ENCODE measurements around the gene ATXN7L3.

Gene ATXN7L3

DNA sequence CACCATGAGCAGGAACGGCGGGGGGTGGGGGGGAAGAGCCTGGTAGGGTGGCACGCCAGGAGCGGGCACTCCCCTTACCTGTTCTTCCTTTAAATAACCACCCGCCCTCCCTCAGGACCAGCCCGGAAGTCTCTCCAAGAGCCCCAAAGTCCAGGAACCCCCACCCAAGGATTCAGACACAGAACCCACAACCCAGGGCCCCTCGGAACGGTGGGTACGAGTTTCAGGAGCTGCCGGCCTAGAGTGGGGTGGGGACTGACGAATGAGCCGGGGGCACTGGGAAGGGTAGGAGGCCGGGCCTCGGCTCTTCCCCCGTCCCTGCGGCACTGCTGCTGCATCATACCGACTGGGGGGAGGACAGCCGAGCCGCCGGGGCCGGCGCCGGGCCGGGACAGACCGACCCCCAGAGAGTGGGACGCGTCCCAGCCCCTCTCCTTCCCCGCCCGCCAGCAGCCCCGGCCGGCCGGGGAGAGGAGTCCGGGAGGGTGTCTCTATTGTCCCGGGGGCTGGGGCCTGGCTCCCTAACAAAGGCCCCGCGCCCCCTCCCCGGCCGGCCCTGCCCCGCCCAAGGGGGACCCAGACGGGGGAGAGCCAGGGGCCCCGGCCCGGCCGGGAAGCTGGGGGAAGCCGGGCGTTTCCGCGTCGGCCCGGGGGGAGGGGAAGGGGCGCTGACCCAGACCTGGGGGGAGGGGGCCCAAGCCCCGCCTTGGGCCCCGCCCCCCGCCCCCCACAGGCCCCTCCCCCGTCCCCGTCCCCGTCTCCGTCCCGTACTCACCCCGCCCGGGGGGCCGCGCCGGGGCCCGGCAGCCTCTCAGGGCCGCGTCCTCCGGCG lies 747 bp downstream of the ATXN7L3 start:
- DNase-seq, result peak; percentile 43 to 57 (median 52)

DNA sequence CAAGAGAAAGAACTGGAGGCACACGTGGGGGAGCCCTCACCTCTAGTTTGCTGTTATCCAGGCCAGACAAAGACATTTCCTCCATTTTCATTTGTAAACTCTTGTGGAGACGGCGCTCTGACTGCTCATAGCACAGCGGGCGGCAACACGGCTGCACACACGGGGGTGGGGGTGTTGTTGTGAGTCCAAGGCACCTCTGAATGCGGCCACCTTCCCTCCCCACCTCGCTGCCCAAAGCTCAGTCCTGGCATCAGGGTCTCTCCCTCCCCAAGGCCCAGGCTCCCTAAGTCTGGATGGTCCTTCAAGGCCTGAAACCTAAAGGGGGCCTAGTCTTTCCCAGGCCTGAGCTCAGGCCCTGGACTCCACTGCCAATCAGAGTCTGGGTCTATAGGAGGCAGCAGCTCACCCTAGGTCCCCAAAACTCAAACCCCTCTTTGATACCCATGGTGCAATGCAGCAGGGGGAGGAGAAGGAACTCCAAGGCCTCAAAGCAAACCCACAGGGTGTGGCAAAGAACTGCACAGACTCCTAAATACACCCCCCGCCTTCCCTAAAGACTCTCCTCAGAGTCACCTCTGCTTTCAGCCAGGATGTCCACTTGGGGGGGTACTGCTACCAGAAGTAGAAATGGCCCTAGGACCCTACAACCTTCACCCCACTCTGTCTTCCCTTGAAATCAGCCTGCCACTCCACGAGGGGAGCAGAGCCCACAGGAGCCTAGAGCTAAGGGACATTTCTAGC lies 1.5 kb downstream of the ATXN7L3 start:
- no peak for DNase-seq

DNA sequence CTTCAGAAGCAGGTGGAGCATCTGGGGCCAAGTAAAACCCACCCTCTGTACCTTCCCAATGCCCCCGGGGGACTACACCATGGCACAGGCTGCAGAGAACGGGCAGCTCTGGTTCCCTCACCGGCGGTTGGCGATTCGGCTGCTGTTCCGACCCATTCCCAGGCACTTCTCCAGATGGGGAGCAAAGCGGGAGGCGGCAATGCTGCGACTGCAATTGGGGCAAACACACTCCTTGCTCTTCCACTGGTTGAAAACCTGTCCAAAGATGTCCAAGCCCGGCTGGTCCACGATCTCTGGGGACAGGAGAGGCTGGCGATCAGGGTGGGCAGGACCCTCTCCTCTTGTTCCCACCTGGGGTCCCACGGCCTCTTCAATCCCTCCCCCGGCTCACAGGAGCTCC lies 2.6 kb downstream of the ATXN7L3 start:
- no peak for DNase-seq

DNA sequence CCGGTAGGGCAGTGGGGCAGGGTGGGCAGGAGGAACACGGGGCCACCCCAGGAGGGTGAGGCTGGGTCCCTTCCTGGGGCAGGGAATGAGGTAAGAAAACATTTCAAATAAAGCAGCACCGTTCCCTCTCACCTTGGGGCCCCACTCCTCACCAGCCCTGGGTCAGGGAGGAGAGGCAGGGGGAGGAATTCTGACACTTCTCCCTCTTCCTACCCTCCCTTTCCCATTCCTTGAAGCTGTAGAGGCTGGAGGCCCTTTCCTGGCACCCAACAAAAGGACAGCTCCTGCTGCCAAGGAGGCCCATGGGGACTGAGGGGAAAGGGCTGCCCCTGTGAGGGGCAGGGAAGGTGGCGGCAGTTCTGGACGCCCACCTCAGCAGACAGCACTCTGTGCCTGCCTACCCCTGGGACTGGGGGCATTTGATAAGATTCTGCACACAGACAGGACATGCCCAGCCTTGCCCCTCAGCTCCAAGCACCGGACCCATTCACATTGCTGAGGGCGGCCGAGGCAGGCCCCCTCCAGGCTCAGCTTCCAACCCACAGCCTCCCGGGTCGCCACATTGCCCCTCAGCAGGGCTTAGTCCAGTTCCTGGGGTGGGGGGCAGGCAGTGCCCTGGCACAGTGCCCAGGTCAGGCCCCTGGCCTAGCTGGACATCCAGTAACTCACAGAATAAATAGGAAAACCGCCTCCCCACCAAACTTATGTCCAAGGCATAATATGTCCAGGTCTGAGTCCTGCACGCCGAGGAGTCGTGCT lies 6.2 kb downstream of the ATXN7L3 start:
- no peak for DNase-seq

DNA sequence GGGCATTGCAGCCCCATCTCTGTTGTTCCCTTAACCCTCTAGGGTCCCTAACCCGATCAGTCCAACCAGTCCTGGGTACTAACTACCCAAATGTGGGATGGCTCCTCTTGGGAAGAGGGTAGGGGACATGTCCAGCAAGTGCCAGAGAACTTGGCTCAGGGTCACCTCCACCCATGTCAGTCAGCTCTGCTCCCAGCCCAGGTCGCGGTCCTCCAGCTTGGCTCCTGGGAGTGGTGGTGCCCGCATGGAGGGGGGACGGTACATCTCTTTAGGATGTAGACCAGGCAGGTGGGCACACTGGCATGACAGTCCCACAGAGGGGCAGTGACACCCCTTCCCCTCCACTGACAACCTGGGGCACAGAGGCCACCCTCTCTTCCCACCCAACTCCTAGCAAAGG lies 6.9 kb downstream of the ATXN7L3 start:
- DNase-seq, result no peak

DNA sequence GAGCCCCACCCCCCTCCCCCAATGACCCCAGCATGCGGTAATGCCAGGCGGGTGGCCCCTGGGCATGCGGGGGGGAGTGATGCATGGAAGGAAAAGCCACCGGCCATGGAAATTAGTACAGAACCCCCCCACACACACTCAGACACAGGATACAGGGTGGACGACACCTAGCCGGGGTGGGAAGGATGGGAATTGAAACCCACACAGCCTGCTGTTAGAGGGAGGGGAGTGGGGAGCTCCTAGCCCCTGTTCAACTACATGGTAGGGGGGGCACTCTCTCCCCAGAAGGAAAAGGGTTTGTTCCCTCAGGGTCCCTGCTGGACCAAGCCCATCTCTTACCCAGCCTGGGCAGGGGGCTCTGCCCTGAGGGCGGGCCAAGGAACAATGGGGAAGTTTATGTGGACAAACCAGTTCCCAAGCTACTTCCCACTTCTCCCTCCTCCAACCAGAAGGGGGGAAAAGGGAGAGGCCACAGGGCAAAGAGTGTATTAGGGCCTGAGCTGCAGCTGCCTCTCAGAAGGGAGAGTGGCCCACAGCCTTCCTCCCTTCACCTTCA lies 7.7 kb downstream of the ATXN7L3 start:
- no peak for DNase-seq

DNA sequence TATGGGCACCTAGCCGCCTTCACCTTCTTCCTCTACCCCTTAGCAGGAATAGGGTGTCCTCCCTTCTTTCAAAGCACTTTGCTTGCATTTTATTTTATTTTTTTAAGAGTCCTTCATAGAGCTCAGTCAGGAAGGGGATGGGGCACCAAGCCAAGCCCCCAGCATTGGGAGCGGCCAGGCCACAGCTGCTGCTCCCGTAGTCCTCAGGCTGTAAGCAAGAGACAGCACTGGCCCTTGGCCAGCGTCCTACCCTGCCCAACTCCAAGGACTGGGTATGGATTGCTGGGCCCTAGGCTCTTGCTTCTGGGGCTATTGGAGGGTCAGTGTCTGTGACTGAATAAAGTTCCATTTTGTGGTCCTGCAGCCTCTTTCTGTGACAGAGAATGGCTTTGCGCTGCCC lies 8.3 kb downstream of the ATXN7L3 start:
- no peak for DNase-seq

DNA sequence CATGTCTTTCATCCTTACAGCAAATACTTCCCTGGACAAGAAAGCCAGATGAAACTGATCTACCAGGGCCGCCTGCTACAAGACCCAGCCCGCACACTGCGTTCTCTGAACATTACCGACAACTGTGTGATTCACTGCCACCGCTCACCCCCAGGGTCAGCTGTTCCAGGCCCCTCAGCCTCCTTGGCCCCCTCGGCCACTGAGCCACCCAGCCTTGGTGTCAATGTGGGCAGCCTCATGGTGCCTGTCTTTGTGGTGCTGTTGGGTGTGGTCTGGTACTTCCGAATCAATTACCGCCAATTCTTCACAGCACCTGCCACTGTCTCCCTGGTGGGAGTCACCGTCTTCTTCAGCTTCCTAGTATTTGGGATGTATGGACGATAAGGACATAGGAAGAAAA lies 9.2 kb downstream of the ATXN7L3 start:
- no peak for DNase-seq

DNA sequence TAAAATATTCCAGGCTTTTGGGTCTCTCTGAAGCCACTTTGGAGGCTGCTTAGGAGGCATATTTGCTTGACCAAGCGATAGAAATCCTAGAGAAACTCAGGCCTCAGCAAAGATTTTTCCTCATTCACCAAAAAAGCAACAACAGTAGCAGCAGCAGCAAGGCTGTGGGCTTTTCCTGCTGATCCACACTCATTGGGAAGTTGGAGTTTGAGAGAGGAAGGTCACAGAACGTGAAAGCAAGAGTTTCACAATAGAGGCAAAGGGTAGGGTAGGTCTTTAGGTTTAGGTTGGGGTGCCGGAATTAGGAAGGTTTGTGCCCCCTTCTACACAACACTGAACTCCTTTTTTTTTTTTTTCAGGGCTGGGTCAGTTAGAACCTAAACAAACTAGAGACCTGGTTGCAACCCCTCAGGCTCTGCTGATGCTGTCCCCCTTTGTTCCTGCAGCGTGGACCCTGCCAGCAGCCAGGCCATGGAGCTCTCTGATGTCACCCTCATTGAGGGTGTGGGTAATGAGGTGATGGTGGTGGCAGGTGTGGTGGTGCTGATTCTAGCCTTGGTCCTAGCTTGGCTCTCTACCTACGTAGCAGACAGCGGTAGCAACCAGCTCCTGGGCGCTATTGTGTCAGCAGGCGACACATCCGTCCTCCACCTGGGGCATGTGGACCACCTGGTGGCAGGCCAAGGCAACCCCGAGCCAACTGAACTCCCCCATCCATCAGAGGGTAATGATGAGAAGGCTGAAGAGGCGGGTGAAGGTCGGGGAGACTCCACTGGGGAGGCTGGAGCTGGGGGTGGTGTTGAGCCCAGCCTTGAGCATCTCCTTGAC lies 10.9 kb downstream of the ATXN7L3 start:
- DNase-seq, result no peak

DNA sequence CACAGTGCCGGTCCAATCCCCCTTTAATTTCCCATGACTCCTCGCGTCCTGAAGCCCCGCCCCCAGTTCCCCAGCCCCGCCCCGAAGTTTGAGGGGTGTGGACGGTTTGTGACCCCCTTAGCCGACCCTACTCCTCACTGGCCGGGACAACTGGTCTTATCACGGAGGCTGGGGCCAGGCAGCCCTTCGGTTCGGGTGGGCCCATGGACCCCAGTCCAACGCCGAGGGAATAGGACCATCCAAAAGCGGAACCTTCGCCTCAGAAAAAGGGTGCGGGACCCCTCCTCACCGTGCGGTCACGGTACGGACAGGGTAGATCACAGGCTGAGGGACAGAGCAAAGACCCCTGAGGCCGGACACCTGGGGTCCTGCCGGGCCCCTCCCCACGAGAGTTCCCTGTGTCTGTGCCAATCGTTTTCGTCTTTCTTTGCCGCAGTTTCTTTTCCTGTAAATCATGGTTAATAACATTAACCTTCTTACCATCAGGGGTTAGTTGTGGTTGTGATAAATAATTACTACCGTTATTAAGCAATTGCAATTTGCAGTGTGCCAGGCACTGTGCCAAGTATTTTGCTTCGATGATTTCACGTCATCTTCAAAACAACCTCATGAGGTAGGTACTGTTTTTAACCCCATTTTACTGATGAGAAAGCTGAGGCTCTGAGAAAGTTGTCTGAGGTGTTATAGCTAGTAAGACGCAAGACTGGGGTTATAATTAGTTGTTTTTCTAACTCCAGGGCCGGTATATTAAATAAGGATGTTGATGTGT lies 12.4 kb downstream of the ATXN7L3 start:
- peak; percentile 65 to 90 (median 80) for DNase-seq

DNA sequence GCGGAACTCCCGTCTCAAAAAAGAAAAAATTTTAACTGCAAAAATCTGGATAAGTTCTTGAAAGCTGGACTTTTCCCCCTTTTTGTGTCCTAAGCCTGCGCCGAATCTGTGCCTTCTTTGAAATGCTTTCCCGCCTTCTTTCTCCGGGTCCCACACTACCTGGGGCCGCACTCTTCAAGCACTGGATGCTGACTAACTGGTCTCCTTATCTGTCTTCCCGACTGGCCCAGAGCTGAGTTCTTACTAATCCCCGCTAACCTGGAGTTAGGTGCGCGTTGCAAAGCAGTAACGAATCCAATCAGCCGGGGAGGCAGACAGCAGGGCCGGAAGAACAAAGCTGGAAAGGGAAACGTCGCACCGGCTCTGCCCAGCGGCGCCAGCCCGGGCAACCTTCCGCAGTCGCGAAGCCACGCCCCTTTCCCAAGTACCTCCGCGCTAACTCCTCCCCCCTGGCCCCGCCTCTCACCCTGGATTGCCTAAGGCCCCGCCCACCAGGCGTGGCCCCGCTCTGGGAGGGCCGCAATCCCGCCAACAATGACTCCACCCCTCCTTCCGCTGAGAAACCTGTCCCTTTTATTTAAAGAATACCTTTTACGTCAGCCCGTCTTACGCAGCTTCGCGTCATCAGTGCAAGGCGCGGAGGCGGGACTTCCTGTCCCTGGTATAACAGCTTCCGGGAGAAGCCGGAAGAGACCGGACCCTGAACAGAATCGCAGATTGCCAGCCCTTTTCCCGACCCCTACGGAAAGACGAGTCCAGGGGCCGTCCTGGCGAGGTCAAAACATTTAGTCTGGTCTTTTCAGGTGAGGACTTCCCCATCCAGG lies 13.2 kb downstream of the ATXN7L3 start, which contains the start of gene TMUB2:
Gene TMUB2, plus strand, starts transcription at position 666 of the 824 bp plus-strand sequence. CDS start 737 bp downstream, outside the sequence.
- DNase-seq, result peak; percentile 96 to 99 (median 98)

DNA sequence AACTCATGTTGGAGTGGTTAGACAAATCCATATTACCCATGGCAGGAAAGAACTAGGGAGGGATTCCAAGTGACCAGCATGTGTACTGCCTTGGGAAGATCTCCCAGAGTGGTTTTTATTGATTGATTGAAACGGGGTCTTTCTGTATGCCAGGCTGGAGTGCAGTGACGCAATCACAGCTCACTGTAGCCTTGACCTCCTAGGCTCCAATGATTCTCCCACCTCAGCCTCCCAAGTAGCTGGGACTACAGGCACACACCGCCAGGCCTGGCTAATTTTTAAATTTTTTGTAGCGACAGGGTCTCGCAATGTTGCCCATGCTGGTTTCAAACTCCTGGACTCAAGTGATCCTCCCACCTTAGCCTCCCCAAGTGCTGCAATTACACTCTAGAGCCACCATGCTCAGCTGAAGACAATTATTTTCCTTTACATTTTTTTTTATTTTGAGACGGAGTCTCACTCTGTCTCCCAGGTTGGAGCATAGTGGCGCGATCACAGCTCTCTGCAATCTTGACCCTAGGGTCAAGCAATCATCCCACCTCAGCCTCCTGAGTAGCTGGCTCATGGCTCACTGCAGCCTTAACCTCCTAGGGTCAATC lies 15.4 kb downstream of the ATXN7L3 start:
- no peak for DNase-seq

DNA sequence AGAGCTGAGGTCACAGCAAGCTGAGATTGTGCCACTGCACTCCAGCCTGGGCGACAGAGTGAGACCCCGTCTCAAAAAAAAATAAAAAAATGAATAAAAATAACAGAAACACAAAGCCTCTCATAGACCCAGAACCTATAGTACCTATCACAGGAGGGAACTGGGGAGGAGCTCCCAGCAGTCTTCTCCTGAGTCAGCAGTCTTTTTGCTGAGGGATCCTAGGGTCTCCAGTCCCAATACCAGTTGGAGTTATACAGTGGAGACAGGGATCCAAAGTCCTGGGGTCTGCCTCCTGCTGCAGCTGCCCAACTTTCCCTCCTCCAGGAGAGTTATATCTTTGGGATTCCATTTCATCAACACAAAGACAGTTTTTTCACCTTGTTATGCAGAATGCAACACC lies 16.7 kb downstream of the ATXN7L3 start:
- no peak for DNase-seq

DNA sequence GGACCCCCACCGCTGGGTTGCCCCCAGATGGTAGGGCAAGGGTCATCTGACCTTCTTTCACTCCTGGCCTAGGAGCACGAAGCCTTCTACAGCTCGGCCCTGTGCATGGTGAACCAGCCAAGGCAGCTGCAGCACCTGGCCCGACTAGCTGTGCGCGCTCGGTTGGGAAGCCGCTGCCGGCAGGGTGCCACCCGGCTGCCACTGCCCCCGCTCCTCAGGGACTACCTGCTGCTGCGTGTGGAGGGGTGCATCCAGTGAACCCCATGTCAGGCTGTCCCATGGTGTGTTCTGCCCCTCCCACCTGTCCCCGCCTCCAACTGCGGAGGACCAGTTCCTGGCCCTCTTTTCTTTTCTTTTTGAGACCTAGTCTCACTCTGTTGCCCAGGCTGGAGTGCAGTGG lies 21.6 kb downstream of the ATXN7L3 start:
- DNase-seq, result no peak

DNA sequence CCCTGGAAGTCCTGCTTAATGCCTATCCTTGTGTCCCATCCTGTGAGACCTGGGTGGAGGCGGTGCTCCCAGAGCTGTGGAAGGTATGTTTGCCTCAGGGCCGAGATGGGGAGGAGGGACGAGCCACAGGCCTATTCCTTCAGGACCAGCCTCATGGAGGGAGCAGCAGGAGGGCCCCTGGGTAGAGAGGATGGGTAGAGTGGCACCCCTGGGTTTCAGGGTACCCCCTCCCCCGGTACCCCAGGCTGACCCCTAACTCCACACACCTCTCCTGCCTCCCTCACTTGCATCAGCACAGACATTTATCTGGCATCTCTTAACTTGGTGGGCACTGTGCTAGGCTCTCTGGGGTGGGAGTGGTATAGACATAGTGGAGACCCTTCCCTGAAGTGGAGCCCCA lies 22.0 kb downstream of the ATXN7L3 start:
- DNase-seq, result no peak

DNA sequence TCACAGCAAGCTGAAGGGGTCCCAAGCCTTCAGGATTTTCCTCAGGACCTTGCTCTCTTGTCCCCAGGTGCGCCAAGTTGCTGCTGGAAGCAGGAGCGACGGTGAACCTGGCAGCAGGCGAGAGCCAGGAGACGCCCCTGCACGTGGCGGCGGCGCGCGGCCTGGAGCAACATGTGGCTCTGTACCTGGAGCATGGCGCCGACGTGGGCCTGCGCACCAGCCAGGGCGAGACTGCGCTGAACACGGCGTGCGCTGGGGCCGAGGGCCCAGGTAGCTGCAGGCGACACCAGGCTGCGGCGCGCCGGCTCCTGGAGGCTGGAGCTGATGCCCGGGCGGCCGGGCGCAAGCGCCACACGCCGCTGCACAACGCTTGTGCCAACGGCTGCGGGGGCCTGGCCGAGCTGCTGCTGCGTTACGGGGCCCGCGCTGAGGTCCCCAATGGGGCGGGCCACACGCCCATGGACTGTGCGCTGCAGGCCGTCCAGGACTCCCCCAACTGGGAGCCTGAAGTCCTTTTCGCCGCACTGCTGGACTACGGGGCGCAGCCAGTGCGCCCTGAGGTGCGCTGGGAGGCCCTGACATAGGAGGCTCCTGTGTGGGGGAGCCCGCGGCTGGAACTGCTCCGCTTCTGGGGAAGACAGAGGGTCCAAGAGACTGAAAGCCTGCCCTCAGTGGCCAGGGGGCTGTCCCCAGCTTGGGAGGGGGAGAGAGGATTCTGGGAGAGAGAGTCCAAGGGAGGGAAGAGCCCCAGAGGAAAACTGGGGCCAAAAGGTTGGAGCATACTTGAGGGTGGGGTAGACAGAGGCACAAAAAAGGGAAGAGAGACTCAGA lies 22.8 kb downstream of the ATXN7L3 start:
- no peak for DNase-seq

DNA sequence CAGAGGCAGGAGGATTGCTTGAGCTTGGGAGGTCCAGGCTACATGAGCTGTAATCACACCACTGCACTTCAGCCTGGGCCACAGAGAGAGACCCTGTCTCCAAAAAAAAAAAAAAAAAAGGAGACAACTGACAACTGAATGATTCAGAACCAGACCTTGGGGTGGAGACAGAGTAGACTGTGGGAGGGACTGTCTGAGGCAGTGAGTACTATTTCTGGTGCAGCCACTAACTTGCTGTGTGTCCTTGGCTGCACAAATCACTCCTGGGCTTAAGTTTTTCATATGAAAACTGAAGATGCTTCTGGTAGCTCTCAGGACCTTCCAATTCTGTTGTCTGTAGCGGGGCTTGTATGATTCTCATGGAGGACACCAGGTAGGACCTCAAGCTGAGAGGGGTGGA lies 23.4 kb downstream of the ATXN7L3 start:
- DNase-seq, result no peak

DNA sequence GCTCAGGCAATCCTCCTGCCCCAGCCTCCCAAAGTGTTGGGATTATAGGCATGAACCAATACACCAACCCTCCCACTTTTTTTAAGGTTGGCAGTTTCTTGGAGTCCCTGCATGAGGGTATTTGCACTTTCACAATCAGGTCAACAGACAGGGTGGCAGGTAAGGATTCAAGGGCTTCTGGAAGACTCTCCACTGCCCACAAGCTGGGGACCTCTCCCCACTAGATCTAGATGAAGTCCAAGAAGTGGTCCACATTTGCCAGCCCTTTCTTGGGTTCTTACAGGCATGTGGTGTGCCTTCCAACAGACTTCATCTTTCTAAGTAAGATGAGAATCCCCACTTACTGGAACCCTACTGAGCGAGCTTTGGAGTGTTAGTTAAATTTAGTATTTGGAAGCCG lies 25.3 kb downstream of the ATXN7L3 start:
- DNase-seq, result no peak

DNA sequence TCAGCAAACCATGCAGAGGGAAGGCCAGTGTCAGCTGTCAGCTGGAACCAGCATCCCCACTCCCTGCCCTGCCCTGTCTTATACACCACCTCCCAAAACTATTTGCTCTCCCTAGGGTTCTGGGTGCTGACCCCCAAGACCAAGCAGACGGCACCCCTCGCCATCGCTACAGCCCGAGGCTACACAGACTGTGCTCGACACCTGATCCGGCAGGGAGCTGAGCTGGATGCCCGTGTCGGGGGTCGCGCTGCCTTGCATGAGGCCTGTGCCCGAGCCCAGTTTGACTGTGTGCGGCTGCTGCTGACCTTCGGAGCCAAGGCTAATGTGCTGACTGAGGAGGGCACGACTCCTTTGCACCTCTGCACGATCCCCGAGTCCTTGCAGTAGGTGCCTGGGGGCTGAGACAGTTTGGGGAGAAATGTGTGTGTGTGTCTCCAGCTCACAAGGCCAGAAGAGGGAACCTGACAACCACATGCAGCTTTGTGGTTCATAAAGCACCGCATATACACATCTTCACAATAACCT lies 27.7 kb downstream of the ATXN7L3 start:
- DNase-seq, result no peak
